Measurements from ENCODE around the gene THEMIS2.

THEMIS2 gene

GRCh38 chr1:27872802-27873551 lies 633 bp downstream of the THEMIS2 start:
- TF ChIP-seq GLIS3 (CRISPR knock-in tag; IDR thresholded peaks at IDR 0.05) = no peak
- TF ChIP-seq RARB (CRISPR knock-in tag; IDR thresholded peaks at IDR 0.05) = no peak
- TF ChIP-seq TSHZ2 (CRISPR knock-in tag; IDR thresholded peaks at IDR 0.05) = no peak
- TF ChIP-seq PATZ1 (CRISPR knock-in tag; IDR thresholded peaks at IDR 0.05; ENCODE audit: borderline replicate concordance) = no peak
- TF ChIP-seq TCF4 (CRISPR knock-in tag; IDR thresholded peaks at IDR 0.05; ENCODE audit: borderline replicate concordance) = no peak
- TF ChIP-seq SNAI2 (CRISPR knock-in tag; IDR thresholded peaks at IDR 0.05) = no peak
- no peak for TF ChIP-seq ZNF70 (CRISPR knock-in tag; IDR thresholded peaks at IDR 0.05)
- no peak for TF ChIP-seq CREB5 (CRISPR knock-in tag; IDR thresholded peaks at IDR 0.05; ENCODE audit: low read depth)
- no peak for TF ChIP-seq ZNF565 (CRISPR knock-in tag; conservative IDR thresholded peaks at IDR 0.05; ENCODE audit: low read depth)
- no peak for TF ChIP-seq CSRNP3 (CRISPR knock-in tag; IDR thresholded peaks at IDR 0.05)
- TF ChIP-seq ZFP3 (CRISPR knock-in tag; IDR thresholded peaks at IDR 0.05) = no peak
- no peak for TF ChIP-seq ZFP30 (CRISPR knock-in tag; IDR thresholded peaks at IDR 0.05)
- TF ChIP-seq ESRRG (CRISPR knock-in tag; IDR thresholded peaks at IDR 0.05) = no peak
- TF ChIP-seq PPARA (CRISPR knock-in tag; IDR thresholded peaks at IDR 0.05; ENCODE audit: borderline replicate concordance) = no peak
- no peak for TF ChIP-seq ZNF8 (CRISPR knock-in tag; IDR thresholded peaks at IDR 0.05)
- TF ChIP-seq ZC3H10 (CRISPR knock-in tag; IDR thresholded peaks at IDR 0.05) = no peak
- TF ChIP-seq OSR1 (CRISPR knock-in tag; IDR thresholded peaks at IDR 0.05) = no peak
- no peak for TF ChIP-seq POU6F1 (CRISPR knock-in tag; IDR thresholded peaks at IDR 0.05; ENCODE audit: borderline replicate concordance, low read depth)
- no peak for TF ChIP-seq ISL1 (CRISPR knock-in tag; IDR thresholded peaks at IDR 0.05)
- peak; percentile 44 for ATAC-seq

- no peak for ATAC-seq
- TF ChIP-seq TOX (CRISPR knock-in tag; IDR thresholded peaks at IDR 0.05; ENCODE audit: borderline replicate concordance) (no peak), ARNTL (CRISPR knock-in tag; IDR thresholded peaks at IDR 0.05; ENCODE audit: borderline replicate concordance, low read depth) (no peak), ZNF565 (CRISPR knock-in tag; conservative IDR thresholded peaks at IDR 0.05; ENCODE audit: low read depth) (no peak), ZFP30 (CRISPR knock-in tag; IDR thresholded peaks at IDR 0.05) (no peak), RARB (CRISPR knock-in tag; IDR thresholded peaks at IDR 0.05) (no peak), PATZ1 (CRISPR knock-in tag; IDR thresholded peaks at IDR 0.05; ENCODE audit: borderline replicate concordance) (no peak)
These were observed 1.5 kb downstream of the THEMIS2 start for GRCh38 chr1:27873671-27874384.
